GM12874 (cell line): ENCODE results near the gene SECTM1.

Experiments
- CTCF ChIP-seq: IDR thresholded peaks from 2 replicates; pipeline ENCODE4 v1.5.1; 2011; ENCODE audit warnings: low read depth, mild to moderate bottlenecking, control low read depth, low read length, moderate library complexity; ENCODE audit not compliant: insufficient read depth

SECTM1 gene

GRCh38 chr17:82318169-82318498 is 15.4 kb downstream of the SECTM1 start:
- TF ChIP-seq CTCF: no peak

- no peak for TF ChIP-seq CTCF
These were observed 16.0 kb downstream of the SECTM1 start, which contains the start of gene CD7 for GRCh38 chr17:82317394-82318168. TSS of gene CD7 (minus strand) at chr17:82317608. CDS start at chr17:82317495, 113 bp downstream.

GRCh38 chr17:82316651-82317393 is 16.7 kb downstream of the SECTM1 start:
- TF ChIP-seq CTCF: no peak

GRCh38 chr17:82315703-82316358 is 17.7 kb downstream of the SECTM1 start:
- TF ChIP-seq CTCF: no peak

GRCh38 chr17:82314727-82315605 is 18.6 kb downstream of the SECTM1 start:
- TF ChIP-seq CTCF: no peak

GRCh38 chr17:82314012-82314726 is 19.4 kb downstream of the SECTM1 start:
- TF ChIP-seq CTCF: no peak
